HCT116 (cell line): Measurements from ENCODE around the gene AGL.

Experiments used
- CBX3 ChIP-seq: IDR thresholded peaks from 2 replicates; pipeline ENCODE4 v1.6.1; 2012; ENCODE audit warnings: low read depth
- CEBPB ChIP-seq: IDR thresholded peaks from 2 replicates; pipeline ENCODE4 v1.6.1; 2012; ENCODE audit warnings: low read depth
- CTCF ChIP-seq, 3 experiments: fragments of 200-600 bp in 1 of 3; sonication (generic) in 1 of 3; IDR thresholded peaks in 2 of 3; conservative IDR thresholded peaks in 1 of 3; 2 replicates each; pipeline ENCODE4 v1.5.1; 2012 to 2017; ENCODE audit warnings: low read depth in 2 of 3, low read length in 2 of 3, antibody characterized with exemption in 1 of 3, borderline replicate concordance in 1 of 3, control low read depth in 1 of 3, mild to moderate bottlenecking in 1 of 3, mixed read lengths in 1 of 3, mixed run types in 1 of 3, moderate library complexity in 1 of 3; ENCODE audit not compliant: insufficient read depth in 1 of 3
- EZH2 ChIP-seq: fragments of 200-600 bp; sonication (generic); IDR thresholded peaks from 2 replicates; pipeline ENCODE4 v1.6.1; 2017; ENCODE audit warnings: antibody characterized with exemption, mixed run types
- EZH2phosphoT487 ChIP-seq: fragments of 200-600 bp; IDR thresholded peaks from 2 replicates; pipeline ENCODE4 v1.6.1; 2018; ENCODE audit warnings: antibody characterized with exemption, borderline replicate concordance
- FOSL1 ChIP-seq: IDR thresholded peaks from 2 replicates; pipeline ENCODE4 v1.6.1; 2012; ENCODE audit warnings: low read depth
- JUND ChIP-seq: IDR thresholded peaks from 2 replicates; pipeline ENCODE4 v1.6.1; 2012
- POLR2A ChIP-seq: IDR thresholded peaks from 2 replicates; pipeline ENCODE4 v1.7.0; 2011; ENCODE audit warnings: borderline replicate concordance; ENCODE audit not compliant: insufficient read depth, insufficient read length; ENCODE audit errors: extremely low read depth
- REST ChIP-seq: IDR thresholded peaks from 2 replicates; pipeline ENCODE4 v1.6.1; 2012; ENCODE audit warnings: low read depth
- SIN3A ChIP-seq: IDR thresholded peaks from 2 replicates; pipeline ENCODE4 v1.6.1; 2012; ENCODE audit warnings: low read depth
- TCF7L2 ChIP-seq: IDR thresholded peaks from 2 replicates; pipeline ENCODE4 v1.7.0; 2011; ENCODE audit warnings: borderline replicate concordance, inconsistent platforms; ENCODE audit not compliant: insufficient read depth, insufficient read length; ENCODE audit errors: extremely low read depth
- ZNF274 ChIP-seq: fragments of 200-500 bp; sonication (Bioruptor generic); IDR thresholded peaks from 2 replicates; pipeline ENCODE4 v1.6.1; 2014; ENCODE audit warnings: mild to moderate bottlenecking, low read depth, low read length, inconsistent platforms

- TF ChIP-seq REST (no peak), EZH2 (no peak), CTCF (IDR thresholded peaks at IDR 0.05 in 2 of 3, conservative IDR thresholded peaks at IDR 0.05 in 1 of 3; ENCODE audit: borderline replicate concordance in 1 of 3, insufficient read depth in 1 of 3, low read depth in 2 of 3, low read length in 2 of 3) (no peak), ZNF274 (no peak), CBX3 (no peak), FOSL1 (no peak), EZH2phosphoT487 (no peak), JUND (no peak), POLR2A (no peak), TCF7L2 (no peak), SIN3A (no peak), CEBPB (no peak)
Measured at GRCh38 chr1:99969260-99969728, 119.1 kb downstream of the AGL start.
